ENCODE data around the gene BPIFB4. TPM values are rescaled to one million over a fixed set of nuclear protein-coding genes. Genes with fewer than 3 reads are reported as not detected.

The BPIFB4 gene
- total and polyA plus RNA-seq, 9 of the 15 experiments (the other 6 are each of a cell fraction or from before 2014, with no cell fraction given), result not detected

DNA sequence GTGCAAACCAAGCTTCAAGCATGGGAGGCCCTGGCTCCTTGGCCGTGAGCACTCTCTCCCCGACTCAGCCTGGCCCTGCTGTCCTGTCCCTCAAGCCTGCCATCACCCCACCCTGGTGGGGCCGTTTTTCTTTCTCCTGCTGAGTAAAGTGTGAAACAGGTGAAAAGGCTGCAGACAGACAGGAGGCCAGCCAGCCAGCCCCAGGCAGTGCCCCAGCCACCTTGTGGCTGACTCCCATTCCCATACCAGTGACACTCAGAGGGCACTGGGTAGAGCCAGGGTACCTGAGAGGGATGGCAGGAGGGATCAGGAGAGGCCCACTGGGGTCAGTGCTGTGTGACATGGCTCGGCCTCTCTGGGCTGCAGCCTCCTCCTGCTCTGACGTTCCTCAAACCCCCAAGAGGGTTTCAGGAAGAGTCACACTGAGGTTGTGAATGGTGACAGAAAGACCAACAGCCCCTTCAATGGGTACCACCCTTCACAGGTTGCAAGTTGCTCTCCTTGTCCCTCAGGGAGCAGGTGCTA is 52.6 kb downstream of the BPIFB4 start:
- Histone ChIP-seq H3K9me3 (replicated peaks; ENCODE audit: control insufficient read depth, insufficient read depth, low read depth, low read length) (no peaks in the 10 kb centered on the region), H3K4me2 (ENCODE audit: insufficient read depth, low read length) (no peak overlapping the region), H3K9me1 (ENCODE audit: control insufficient read depth, insufficient read depth, low read length) (no peaks in the 10 kb centered on the region), H3K4me1 (replicated peaks in 1 of 2; ENCODE audit: control insufficient read depth in 2 of 2, insufficient read depth in 2 of 2, low read length in 2 of 2) (no peaks in the 10 kb centered on the region), H3K27ac (ENCODE audit: extremely low read depth, low read depth, low read length) (no peak overlapping the region), H4K20me1 (replicated peaks; ENCODE audit: control insufficient read depth, insufficient read depth, low read length) (no peaks in the 10 kb centered on the region), H3K79me2 (ENCODE audit: control insufficient read depth, insufficient read depth, low read length) (no peaks in the 10 kb centered on the region), H2AFZ (ENCODE audit: low read depth, low read length) (no peak overlapping the region), H3K36me3 (ENCODE audit: control insufficient read depth, insufficient read depth, low read length) (no peaks in the 10 kb centered on the region), H3K4me3 (no peak overlapping the region), H3K27me3 (ENCODE audit: control insufficient read depth in 2 of 2, insufficient read depth in 2 of 2, low read length in 2 of 2) (peaks cover 8 to 27% of the 10 kb centered on the region in 2 experiments), H3K9ac (ENCODE audit: insufficient read depth in 1 of 2, low read depth in 2 of 2, low read length in 2 of 2) (no peak overlapping the region)
- intact Hi-C loops (cut with micrococcal nuclease) (no loop called here), in situ Hi-C loops (cut with MboI) (no loop called here)
- 0% methylated on average over 4 of the region's 5 CpGs for WGBS (ENCODE audit: insufficient coverage, low coverage, missing lambda C conversion rate)
- ATAC-seq, result no peak
- no peak for FAIRE-seq
- TF ChIP-seq TBL1XR1 (IDR thresholded peaks at IDR 0.05; ENCODE audit: low read length in 2 of 2), result no peak
- no peak for TF ChIP-seq SRF (CRISPR knock-in tag; IDR thresholded peaks at IDR 0.05)
- BruUV-seq (replicated peaks), result no TSS peak
- POLR2A ChIA-PET, result interaction anchor here (0.7 kb wide), 1 partner anchor 140 kb away, joined by 3 read pairs; no protein-coding TSS in a partner anchor
- CTCF ChIA-PET (ENCODE audit: low intra/inter-chr PET ratio), result no interaction called here
- DNase-seq (ENCODE audit: extremely low read depth in 1 of 4, low spot score in 3 of 4), result no peak

DNA sequence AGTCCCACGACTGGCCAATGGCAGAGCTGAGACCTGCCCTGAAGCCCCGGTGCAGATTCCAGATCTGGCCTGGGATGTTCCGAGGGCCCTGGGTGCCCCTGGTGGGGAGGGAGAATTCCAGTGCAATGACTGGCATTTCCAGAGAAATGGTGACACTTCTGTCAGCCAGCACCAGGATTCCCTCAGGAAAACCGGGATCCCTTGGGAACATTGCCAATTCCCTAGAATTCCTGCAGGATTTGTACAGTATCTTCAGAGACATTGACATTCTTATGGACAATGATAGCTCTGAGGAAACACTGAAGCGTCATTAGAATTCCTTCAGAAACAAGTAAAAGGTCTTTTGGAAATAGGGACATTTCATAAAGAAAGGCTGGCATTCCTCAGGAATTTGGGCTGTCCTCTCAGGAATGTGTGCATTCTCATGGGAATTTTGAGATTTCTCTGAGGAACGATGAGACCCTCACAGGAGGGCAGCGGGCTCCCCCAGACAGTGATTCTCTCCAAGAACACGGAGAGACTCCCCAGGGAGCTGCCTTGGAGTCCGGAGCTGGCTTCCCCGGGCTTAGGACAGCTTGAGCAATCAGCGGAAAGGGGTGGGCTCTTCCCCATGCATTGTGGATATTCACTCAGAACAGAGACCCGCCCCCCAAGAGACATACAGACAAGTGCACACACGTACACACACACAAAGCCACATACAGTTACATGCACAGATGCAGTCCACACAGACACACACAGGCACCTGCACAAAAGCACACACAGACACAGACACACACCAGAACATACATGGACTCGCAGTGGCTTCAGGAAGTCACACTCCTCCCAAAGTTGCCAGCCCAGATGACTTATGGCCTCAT is 53.3 kb downstream of the BPIFB4 start:
- intact Hi-C loops (cut with micrococcal nuclease), result no loop called here
- ChIA-PET POLR2A (no interaction called here), CTCF (ENCODE audit: low intra/inter-chr PET ratio) (no interaction called here)
- WGBS (ENCODE audit: insufficient coverage, low coverage, missing lambda C conversion rate), result 1% methylated on average over 14 of the region's 14 CpGs
- Histone ChIP-seq H2AFZ (ENCODE audit: low read depth, low read length) (no peak overlapping the region), H3K9ac (ENCODE audit: insufficient read depth in 1 of 2, low read depth in 2 of 2, low read length in 2 of 2) (no peak overlapping the region), H3K4me2 (ENCODE audit: insufficient read depth, low read length) (no peak overlapping the region), H3K9me3 (replicated peaks; ENCODE audit: control insufficient read depth, insufficient read depth, low read depth, low read length) (no peaks in the 10 kb centered on the region), H3K36me3 (ENCODE audit: control insufficient read depth, insufficient read depth, low read length) (no peaks in the 10 kb centered on the region), H3K27ac (ENCODE audit: extremely low read depth, low read depth, low read length) (no peak overlapping the region), H3K79me2 (ENCODE audit: control insufficient read depth, insufficient read depth, low read length) (no peaks in the 10 kb centered on the region), H3K9me1 (ENCODE audit: control insufficient read depth, insufficient read depth, low read length) (no peaks in the 10 kb centered on the region), H4K20me1 (replicated peaks; ENCODE audit: control insufficient read depth, insufficient read depth, low read length) (no peaks in the 10 kb centered on the region), H3K4me1 (replicated peaks in 1 of 2; ENCODE audit: control insufficient read depth in 2 of 2, insufficient read depth in 2 of 2, low read length in 2 of 2) (no peaks in the 10 kb centered on the region), H3K27me3 (ENCODE audit: control insufficient read depth in 2 of 2, insufficient read depth in 2 of 2, low read length in 2 of 2) (peaks cover 4 to 27% of the 10 kb centered on the region in 2 experiments), H3K4me3 (no peak overlapping the region)
- ATAC-seq (no peak), FAIRE-seq (no peak), DNase-seq (ENCODE audit: extremely low read depth in 1 of 4, low spot score in 3 of 4) (no peak)
- in situ Hi-C loops (cut with MboI), result no loop called here
- BruUV-seq (replicated peaks), result no TSS peak
- no peak for TF ChIP-seq PTRF (tag; IDR thresholded peaks at IDR 0.05)
- no peak for TF ChIP-seq AFF4 (CRISPR knock-in tag; IDR thresholded peaks at IDR 0.05)
- TF ChIP-seq ATF4 (CRISPR knock-in tag; IDR thresholded peaks at IDR 0.05), result no peak

Measured in K562 (cell line).